Smooth muscle cell (in vitro differentiated cells): ENCODE measurements around the gene CD1B. TPM values are rescaled to one million over a fixed set of nuclear protein-coding genes. Genes with fewer than 3 reads are reported as not detected.

Experiments used
- DNase-seq: peaks from one replicate; lab custom pipeline; 2025; ENCODE audit not compliant: unreplicated experiment; lab: John Stamatoyannopoulos, UW
- H2AFZ ChIP-seq: fragments of 200-600 bp; sonication (generic); 2 replicates; pipeline ENCODE4 v1.6.0; 2016; ENCODE audit warnings: antibody characterized with exemption, low read depth, mild to moderate bottlenecking
- H3F3A ChIP-seq: fragments of 200-600 bp; sonication (generic); 2 replicates; pipeline ENCODE4 v1.6.0; 2017; ENCODE audit warnings: antibody characterized with exemption, low read depth
- H3K27ac ChIP-seq: fragments of 200-600 bp; sonication (generic); 2 replicates; pipeline ENCODE4 v1.5.1; 2016; ENCODE audit warnings: low read depth, mild to moderate bottlenecking
- H3K27me3 ChIP-seq: fragments of 200-600 bp; sonication (generic); 2 replicates; pipeline ENCODE4 v1.6.1; 2016; ENCODE audit warnings: low read depth, mild to moderate bottlenecking
- H3K36me3 ChIP-seq: fragments of 200-600 bp; sonication (generic); 2 replicates; pipeline ENCODE4 v1.5.1; 2016; ENCODE audit warnings: low read depth
- H3K4me1 ChIP-seq: fragments of 200-600 bp; sonication (generic); 2 replicates; pipeline ENCODE4 v1.5.1; 2016; ENCODE audit warnings: low read depth
- H3K4me2 ChIP-seq: fragments of 200-600 bp; sonication (generic); 2 replicates; pipeline ENCODE4 v1.6.0; 2016; ENCODE audit warnings: mild to moderate bottlenecking
- H3K4me3 ChIP-seq: fragments of 200-600 bp; sonication (generic); 2 replicates; pipeline ENCODE4 v1.5.1; 2016; ENCODE audit warnings: mild to moderate bottlenecking
- H3K79me2 ChIP-seq: fragments of 200-600 bp; sonication (generic); 2 replicates; pipeline ENCODE4 v1.6.0; 2016; ENCODE audit warnings: low read depth, mild to moderate bottlenecking
- H3K9ac ChIP-seq: fragments of 200-600 bp; sonication (generic); 2 replicates; pipeline ENCODE4 v1.6.0; 2016; ENCODE audit warnings: low read depth
- H3K9me3 ChIP-seq: fragments of 200-600 bp; sonication (generic); replicated peaks from 2 replicates; pipeline ENCODE4 v1.5.1; 2016; ENCODE audit warnings: low read depth
- H4K20me1 ChIP-seq: fragments of 200-600 bp; sonication (generic); 2 replicates; pipeline ENCODE4 v1.6.0; 2016; ENCODE audit warnings: low read depth
- CTCF ChIP-seq: fragments of 200-600 bp; sonication (generic); IDR thresholded peaks from 2 replicates; pipeline ENCODE4 v1.5.1; 2017; ENCODE audit warnings: borderline replicate concordance, mild to moderate bottlenecking, antibody characterized with exemption; ENCODE audit not compliant: insufficient read depth, poor library complexity, severe bottlenecking
- WGBS: methylation state at CpG from one replicate; pipeline ENCODE4 v1.1.7; 2016; ENCODE audit warnings: low lambda C conversion rate; 5-methylcytosine and 5-hydroxymethylcytosine counted together
- polyA plus RNA-seq: library from polyadenylated mRNA; unstranded; fragments of >200 nt; fragmentation: Nextera tagmentation; extraction: Ambion mirVana; gene quantifications from 2 replicates; pipeline ENCODE4 v1.2.1, GENCODE V29; 2016
- total RNA-seq: library from RNA; depleted of rRNA; stranded (reverse); fragments of >200 nt; gene quantifications from 2 replicates; pipeline ENCODE4 v1.2.3, GENCODE V29; 2014

The CD1B gene
- total and polyA plus RNA-seq, 2 experiments from 2014 or later = not detected

- H3F3A ChIP-seq = no peaks in the 10 kb centered on the region
- H3K36me3 ChIP-seq = no peaks in the 10 kb centered on the region
- no peaks in the 10 kb centered on the region for H3K9me3 ChIP-seq
- no peak overlapping the region for H3K4me3 ChIP-seq
- H4K20me1 ChIP-seq = no peaks in the 10 kb centered on the region
- no peaks in the 10 kb centered on the region for H3K79me2 ChIP-seq
- no peak overlapping the region for H3K27ac ChIP-seq
- H3K4me1 ChIP-seq = no peaks in the 10 kb centered on the region
- no peaks in the 10 kb centered on the region for H3K27me3 ChIP-seq
- TF ChIP-seq CTCF = no peak
- no peak for DNase-seq
- H3K9ac ChIP-seq = no peak overlapping the region
- no peak overlapping the region for H3K4me2 ChIP-seq
- no peak overlapping the region for H2AFZ ChIP-seq
- WGBS = 74% methylated on average over 2 of the region's 2 CpGs
These were observed 3.3 kb upstream of the CD1B start for GRCh38 chr1:158334526-158335212.

GRCh38 chr1:158333405-158334155 lies 2.2 kb upstream of the CD1B start:
- WGBS = 85% methylated on average over 8 of the region's 8 CpGs
- Histone ChIP-seq H3K27ac (no peak overlapping the region), H3K9ac (no peak overlapping the region), H4K20me1 (no peaks in the 10 kb centered on the region), H3K4me1 (no peaks in the 10 kb centered on the region), H3K9me3 (no peaks in the 10 kb centered on the region), H3K36me3 (no peaks in the 10 kb centered on the region), H3F3A (no peaks in the 10 kb centered on the region), H3K4me3 (no peak overlapping the region), H3K4me2 (no peak overlapping the region), H3K27me3 (no peaks in the 10 kb centered on the region), H2AFZ (no peak overlapping the region), H3K79me2 (no peaks in the 10 kb centered on the region)
- no peak for TF ChIP-seq CTCF
- DNase-seq = no peak

- WGBS = 90% methylated on average over 1 of the region's 1 CpG
- no peaks in the 10 kb centered on the region for H3F3A ChIP-seq
- no peak overlapping the region for H2AFZ ChIP-seq
- no peaks in the 10 kb centered on the region for H3K79me2 ChIP-seq
- no peak overlapping the region for H3K4me3 ChIP-seq
- no peak for TF ChIP-seq CTCF
- no peak for DNase-seq
- no peaks in the 10 kb centered on the region for H3K27me3 ChIP-seq
- H3K4me1 ChIP-seq = no peaks in the 10 kb centered on the region
- no peak overlapping the region for H3K27ac ChIP-seq
- no peaks in the 10 kb centered on the region for H4K20me1 ChIP-seq
- no peaks in the 10 kb centered on the region for H3K36me3 ChIP-seq
- H3K4me2 ChIP-seq = no peak overlapping the region
- no peak overlapping the region for H3K9ac ChIP-seq
- no peaks in the 10 kb centered on the region for H3K9me3 ChIP-seq
These were observed 265 bp downstream of the CD1B start for GRCh38 chr1:158331106-158331425.
